Spleen (tissue), 7 donors: ENCODE data around the gene LITAF.

ENCODE experiments used
- POLR2A ChIP-seq, 3 donors: fragments of 450-650 bp; IDR thresholded peaks; one replicate each; pipeline ENCODE4 v1.5.1; 2017; ENCODE audit warnings: antibody characterized with exemption in 3 of 3, mild to moderate bottlenecking in 1 of 3
- TF ChIP-seq, protein P1 (sequence below), 11 experiments: fragments of 200-600 bp in 7 of 11; fragments of 450-650 bp in 4 of 11; sonication (generic) in 4 of 11; IDR thresholded peaks in 8 of 11; conservative IDR thresholded peaks in 3 of 11; 1 replicate in 7 of 11; 2 replicates in 4 of 11; pipeline versions ENCODE4 v1.4.0 to v1.8.0; 2016 to 2021; ENCODE audit warnings: antibody characterized with exemption in 11 of 11, inconsistent platforms in 4 of 11, mild to moderate bottlenecking in 1 of 11
- donor health status: DM: no; HTN: no; CAD: no; lungs with moderate emphysema.
- donor health status: DM: no; HTN: no; CAD: no.
- donor health status: DM: no; HTN: no; CAD: no.

- TF ChIP-seq POLR2A (IDR thresholded peaks at IDR 0.05): no peak
- TF ChIP-seq, protein P1, sequence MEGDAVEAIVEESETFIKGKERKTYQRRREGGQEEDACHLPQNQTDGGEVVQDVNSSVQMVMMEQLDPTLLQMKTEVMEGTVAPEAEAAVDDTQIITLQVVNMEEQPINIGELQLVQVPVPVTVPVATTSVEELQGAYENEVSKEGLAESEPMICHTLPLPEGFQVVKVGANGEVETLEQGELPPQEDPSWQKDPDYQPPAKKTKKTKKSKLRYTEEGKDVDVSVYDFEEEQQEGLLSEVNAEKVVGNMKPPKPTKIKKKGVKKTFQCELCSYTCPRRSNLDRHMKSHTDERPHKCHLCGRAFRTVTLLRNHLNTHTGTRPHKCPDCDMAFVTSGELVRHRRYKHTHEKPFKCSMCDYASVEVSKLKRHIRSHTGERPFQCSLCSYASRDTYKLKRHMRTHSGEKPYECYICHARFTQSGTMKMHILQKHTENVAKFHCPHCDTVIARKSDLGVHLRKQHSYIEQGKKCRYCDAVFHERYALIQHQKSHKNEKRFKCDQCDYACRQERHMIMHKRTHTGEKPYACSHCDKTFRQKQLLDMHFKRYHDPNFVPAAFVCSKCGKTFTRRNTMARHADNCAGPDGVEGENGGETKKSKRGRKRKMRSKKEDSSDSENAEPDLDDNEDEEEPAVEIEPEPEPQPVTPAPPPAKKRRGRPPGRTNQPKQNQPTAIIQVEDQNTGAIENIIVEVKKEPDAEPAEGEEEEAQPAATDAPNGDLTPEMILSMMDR (IDR thresholded peaks at IDR 0.05 in 8 of 11, conservative IDR thresholded peaks at IDR 0.05 in 3 of 11): no peak
Measured at GRCh38 chr16:11605891-11606290, 19.2 kb upstream of the LITAF start.
